Duodenal mucosa (tissue), 2 donors: ENCODE data around the gene NFATC3.

Experiments used
- H3K27ac ChIP-seq: one replicate; pipeline ENCODE4 v1.7.0; 2013; ENCODE audit warnings: low read depth, low read length
- H3K27me3 ChIP-seq, 2 donors: one replicate each; pipeline ENCODE4 v1.7.0; 2013; ENCODE audit warnings: low read length in 2 of 2, control low read depth in 1 of 2; ENCODE audit not compliant: insufficient read depth in 2 of 2, control insufficient read depth in 1 of 2
- H3K36me3 ChIP-seq, 2 donors: one replicate each; pipeline ENCODE4 v1.7.0; 2013; ENCODE audit warnings: low read length in 2 of 2, control low read depth in 1 of 2; ENCODE audit not compliant: insufficient read depth in 2 of 2, control insufficient read depth in 1 of 2
- H3K4me1 ChIP-seq, 2 donors: one replicate each; pipeline ENCODE4 v1.7.0; 2013; ENCODE audit warnings: low read length in 2 of 2, control low read depth in 1 of 2; ENCODE audit not compliant: insufficient read depth in 2 of 2, control insufficient read depth in 1 of 2
- H3K4me3 ChIP-seq, 2 donors: one replicate each; pipeline ENCODE4 v1.7.0; 2013; ENCODE audit warnings: low read length in 2 of 2, low read depth in 1 of 2
- H3K9ac ChIP-seq, 2 donors: one replicate each; pipeline ENCODE4 v1.7.0; 2013; ENCODE audit warnings: low read length in 2 of 2, low read depth in 1 of 2
- H3K9me3 ChIP-seq, 2 donors: one replicate each; pipeline ENCODE4 v1.7.0; 2013; ENCODE audit warnings: low read length in 2 of 2, control low read depth in 1 of 2; ENCODE audit not compliant: control insufficient read depth in 1 of 2

NFATC3 gene

GRCh38 chr16:68244903-68245853, 160.0 kb downstream of the NFATC3 start, which contains the start of gene PLA2G15:
Gene PLA2G15 (plus strand): TSS chr16:68245373. CDS start chr16:68245427, 54 bp downstream.
- H3K4me3 ChIP-seq = peak within 1 kb of the TSS; percentile 99 to 100
- no peaks in the 10 kb centered on the region for H3K9me3 ChIP-seq
- H3K27me3 ChIP-seq = no peaks in the 10 kb centered on the region
- H3K9ac ChIP-seq = peak within 1 kb of the TSS; percentile 91 to 92
- peaks cover 33 to 34% of the 10 kb centered on the region in 2 donors for H3K4me1 ChIP-seq
- H3K36me3 ChIP-seq = peaks cover 0 to 6% of the 10 kb centered on the region in 2 donors
- peak within 1 kb of the TSS; percentile 31 for H3K27ac ChIP-seq

GRCh38 chr16:68246121-68246520, 161.0 kb downstream of the NFATC3 start:
- H3K27ac ChIP-seq = no peak overlapping the region

GRCh38 chr16:68246666-68247065, 161.5 kb downstream of the NFATC3 start:
- no peak overlapping the region for H3K27ac ChIP-seq

More at GRCh38 chr16:68246121-68246520, 161.0 kb downstream of the NFATC3 start:
- Histone ChIP-seq H3K36me3 (peaks cover 0 to 9% of the 10 kb centered on the region in 2 donors), H3K27me3 (no peaks in the 10 kb centered on the region), H3K9me3 (no peaks in the 10 kb centered on the region), H3K9ac (peak overlapping the region; percentile 65 to 80), H3K4me1 (peaks cover 32 to 33% of the 10 kb centered on the region in 2 donors), H3K4me3 (peak overlapping the region; percentile 99 to 100)

GRCh38 chr16:68247400-68247799, 162.2 kb downstream of the NFATC3 start:
- no peaks in the 10 kb centered on the region for H3K27me3 ChIP-seq
- H3K36me3 ChIP-seq = peaks cover 0 to 16% of the 10 kb centered on the region in 2 donors
- peaks cover 30 to 32% of the 10 kb centered on the region in 2 donors for H3K4me1 ChIP-seq
- H3K4me3 ChIP-seq = no peak overlapping the region
- peak overlapping the region in 1 of 2 donors; percentile 3 for H3K9ac ChIP-seq
- no peak overlapping the region for H3K27ac ChIP-seq
- no peaks in the 10 kb centered on the region for H3K9me3 ChIP-seq

More at GRCh38 chr16:68246666-68247065, 161.5 kb downstream of the NFATC3 start:
- peaks cover 0 to 9% of the 10 kb centered on the region in 2 donors for H3K36me3 ChIP-seq
- H3K9ac ChIP-seq = peak overlapping the region in 1 of 2 donors; percentile 32
- H3K4me1 ChIP-seq = peaks cover 30 to 32% of the 10 kb centered on the region in 2 donors
- no peaks in the 10 kb centered on the region for H3K27me3 ChIP-seq
- H3K4me3 ChIP-seq = peak overlapping the region in 1 of 2 donors; percentile 100
- H3K9me3 ChIP-seq = no peaks in the 10 kb centered on the region

- Histone ChIP-seq H3K9ac (no peak overlapping the region), H3K27ac (no peak overlapping the region)
Measured at GRCh38 chr16:68247932-68248331, 162.8 kb downstream of the NFATC3 start.

GRCh38 chr16:68249371-68249770, 164.2 kb downstream of the NFATC3 start:
- H3K36me3 ChIP-seq = peaks cover 0 to 32% of the 10 kb centered on the region in 2 donors
- H3K27ac ChIP-seq = no peak overlapping the region

More at GRCh38 chr16:68247932-68248331, 162.8 kb downstream of the NFATC3 start:
- H3K27me3 ChIP-seq = no peaks in the 10 kb centered on the region
- peaks cover 30 to 32% of the 10 kb centered on the region in 2 donors for H3K4me1 ChIP-seq
- H3K36me3 ChIP-seq = peaks cover 0 to 21% of the 10 kb centered on the region in 2 donors
- no peaks in the 10 kb centered on the region for H3K9me3 ChIP-seq
- no peak overlapping the region for H3K4me3 ChIP-seq

GRCh38 chr16:68250951-68251350, 165.8 kb downstream of the NFATC3 start:
- Histone ChIP-seq H3K27me3 (no peaks in the 10 kb centered on the region), H3K4me3 (no peak overlapping the region), H3K27ac (no peak overlapping the region), H3K4me1 (peaks cover 21% of the 10 kb centered on the region in 2 donors), H3K36me3 (peaks cover 5 to 47% of the 10 kb centered on the region in 2 donors), H3K9ac (no peak overlapping the region), H3K9me3 (no peaks in the 10 kb centered on the region)

More at GRCh38 chr16:68249371-68249770, 164.2 kb downstream of the NFATC3 start:
- no peaks in the 10 kb centered on the region for H3K27me3 ChIP-seq
- H3K9ac ChIP-seq = no peak overlapping the region
- H3K9me3 ChIP-seq = no peaks in the 10 kb centered on the region
- peaks cover 27 to 29% of the 10 kb centered on the region in 2 donors for H3K4me1 ChIP-seq
- H3K4me3 ChIP-seq = no peak overlapping the region

- no peak overlapping the region for H3K27ac ChIP-seq
- no peaks in the 10 kb centered on the region for H3K9me3 ChIP-seq
- H3K27me3 ChIP-seq = no peaks in the 10 kb centered on the region
- no peak overlapping the region for H3K4me3 ChIP-seq
- H3K36me3 ChIP-seq = peaks cover 5 to 50% of the 10 kb centered on the region in 2 donors
- no peak overlapping the region for H3K9ac ChIP-seq
- H3K4me1 ChIP-seq = peaks cover 12% of the 10 kb centered on the region in 2 donors
Measured at GRCh38 chr16:68251832-68252231, 166.7 kb downstream of the NFATC3 start.

GRCh38 chr16:68252383-68252782, 167.2 kb downstream of the NFATC3 start:
- no peak overlapping the region for H3K27ac ChIP-seq
- no peaks in the 10 kb centered on the region for H3K9me3 ChIP-seq
- H3K36me3 ChIP-seq = peaks cover 5 to 50% of the 10 kb centered on the region in 2 donors
- H3K4me1 ChIP-seq = peaks cover 8 to 11% of the 10 kb centered on the region in 2 donors
- no peak overlapping the region for H3K9ac ChIP-seq
- no peaks in the 10 kb centered on the region for H3K27me3 ChIP-seq
- H3K4me3 ChIP-seq = no peak overlapping the region

- Histone ChIP-seq H3K9ac (no peak overlapping the region), H3K9me3 (no peaks in the 10 kb centered on the region), H3K27me3 (no peaks in the 10 kb centered on the region), H3K4me1 (peaks cover 14% of the 10 kb centered on the region in 2 donors), H3K27ac (no peak overlapping the region), H3K4me3 (no peak overlapping the region), H3K36me3 (peaks cover 5 to 50% of the 10 kb centered on the region in 2 donors)
Measured at GRCh38 chr16:68253721-68254120, 168.6 kb downstream of the NFATC3 start.
